Activated gamma-delta T cell treated with anti-CD3 and anti-CD28 coated beads, Interleukin-2, amount 50 U/mL, for 16 hours (primary cell): ENCODE data around the gene TP73.

Experiments used
- DNase-seq: peaks from one replicate; pipeline ENCODE4 v3.0.0-alpha.2; 2020; ENCODE audit warnings: low read depth

TP73 gene

DNA sequence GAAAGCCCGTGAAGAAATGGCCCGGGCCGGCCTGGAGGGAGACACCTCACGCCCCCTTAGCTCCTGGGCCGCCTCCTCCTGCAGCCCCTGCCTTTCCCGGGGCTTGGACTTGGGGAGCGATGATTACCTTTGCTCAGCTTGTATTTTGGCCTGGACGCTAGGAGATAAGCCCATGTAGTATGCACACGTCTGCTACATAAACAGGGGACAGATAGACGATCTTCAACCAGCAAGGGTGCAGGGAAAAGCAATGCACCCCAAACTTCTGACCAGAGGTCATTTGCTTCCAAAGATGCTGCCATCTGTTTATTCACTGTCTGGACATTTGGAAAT is 936 bp downstream of the TP73 start:
- no peak for DNase-seq

GRCh38 chr1:3654549-3655281 is 2.4 kb downstream of the TP73 start:
- DNase-seq = no peak

- DNase-seq = no peak
Measured at GRCh38 chr1:3656450-3657095, 4.3 kb downstream of the TP73 start.

- no peak for DNase-seq
Measured at GRCh38 chr1:3657096-3657475, 4.8 kb downstream of the TP73 start.

- DNase-seq = no peak
Measured at GRCh38 chr1:3657578-3658230, 5.4 kb downstream of the TP73 start.

GRCh38 chr1:3658231-3658615 is 5.9 kb downstream of the TP73 start:
- no peak for DNase-seq

DNA sequence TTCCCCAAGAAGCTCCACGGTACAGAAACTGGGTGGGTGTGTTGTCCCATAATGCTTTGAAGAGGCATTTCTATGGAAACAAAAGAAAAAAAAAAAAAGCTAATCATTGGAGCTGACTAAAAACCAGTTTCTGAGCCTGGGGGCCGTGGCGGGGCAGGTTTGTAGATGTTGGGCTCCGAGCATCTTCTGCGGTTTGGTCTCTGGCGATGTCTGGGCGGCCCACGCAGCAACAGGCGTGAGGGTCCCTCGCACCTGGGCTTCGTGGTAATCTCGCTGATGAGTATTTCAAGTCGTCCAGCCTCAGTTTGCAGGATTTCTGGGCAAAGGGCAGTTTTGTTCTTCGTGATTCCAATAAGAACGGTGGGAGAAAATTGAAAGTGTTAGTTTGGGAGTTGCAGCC is 6.8 kb downstream of the TP73 start:
- no peak for DNase-seq

- no peak for DNase-seq
Measured at GRCh38 chr1:3660704-3661103, 8.4 kb downstream of the TP73 start.

DNA sequence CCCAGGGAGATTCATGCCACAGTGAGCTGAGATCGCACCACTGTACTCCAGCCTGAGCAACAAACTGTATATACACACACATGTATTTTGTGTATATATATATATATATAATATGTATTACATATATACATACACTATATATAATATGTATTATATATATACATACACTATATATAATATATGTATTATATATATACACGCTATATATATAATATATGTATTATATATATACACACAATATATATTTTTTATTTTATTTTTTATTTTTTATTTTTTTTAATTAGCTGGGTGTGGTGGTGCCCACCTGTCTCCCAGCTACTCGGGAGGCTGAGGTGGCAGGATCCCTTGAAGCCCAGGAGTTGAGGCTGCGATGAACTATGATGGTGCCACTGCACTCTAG is 9.3 kb downstream of the TP73 start:
- DNase-seq = no peak

DNA sequence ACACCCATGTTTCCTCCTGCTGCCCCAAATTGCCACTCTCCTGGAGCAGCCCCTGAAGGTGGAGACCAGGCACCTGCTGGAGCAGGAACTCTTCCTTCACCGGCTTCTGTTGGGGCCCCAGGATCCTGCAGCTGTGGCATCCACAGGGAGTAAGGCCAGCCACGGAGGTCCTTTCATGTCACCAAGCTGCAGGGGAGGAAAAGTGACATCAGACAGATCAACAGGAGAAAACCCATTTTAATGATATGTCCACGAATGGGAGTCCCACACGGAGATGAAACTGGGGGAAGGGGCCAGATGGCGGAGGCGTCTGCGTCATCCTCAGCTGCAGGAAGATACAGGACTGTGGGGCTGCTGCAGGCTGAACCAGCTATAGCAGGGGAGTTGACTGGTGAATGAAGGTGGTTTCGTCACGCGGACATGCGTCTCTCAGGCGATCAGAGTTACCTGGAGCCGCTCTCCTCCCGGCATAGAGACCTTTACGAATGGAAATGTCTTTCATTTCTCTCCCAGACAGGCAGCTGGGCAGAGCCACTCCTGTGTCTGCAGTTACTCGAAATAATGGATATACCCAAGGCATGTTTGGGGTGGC is 9.9 kb downstream of the TP73 start:
- DNase-seq = no peak

GRCh38 chr1:3663999-3664699 is 11.8 kb downstream of the TP73 start:
- no peak for DNase-seq

DNA sequence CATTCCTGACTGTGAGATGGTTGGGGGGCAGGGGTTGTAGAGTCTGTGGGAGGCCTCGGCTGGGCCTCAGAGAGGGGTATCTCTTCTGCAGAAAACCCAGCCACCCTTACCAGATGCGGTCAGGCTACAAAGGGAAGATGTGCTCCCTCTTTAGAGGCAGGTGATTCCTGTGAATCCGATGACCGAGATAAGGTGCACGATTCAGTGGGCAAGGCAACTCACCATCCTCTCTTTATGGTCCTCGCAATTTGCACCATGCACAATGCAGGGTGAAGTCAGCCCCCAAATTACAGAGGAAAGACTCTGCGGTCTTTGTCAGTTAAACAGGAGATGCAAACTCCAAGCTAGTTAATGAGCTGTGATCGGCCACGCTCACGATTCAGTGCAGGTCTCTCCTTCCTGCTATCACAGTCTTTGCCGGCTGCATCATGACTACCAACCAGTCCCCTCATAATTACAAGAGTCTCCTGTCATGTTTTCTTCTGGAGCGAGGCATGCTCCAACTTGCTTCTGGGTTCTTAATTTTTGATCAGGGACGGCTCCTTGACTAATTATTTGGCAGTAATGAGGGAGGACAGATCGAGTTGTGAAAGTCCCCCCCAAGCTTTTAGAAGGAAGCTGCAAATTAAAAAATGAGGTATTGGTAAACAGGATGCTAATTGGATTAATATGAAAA is 12.5 kb downstream of the TP73 start:
- no peak for DNase-seq

DNA sequence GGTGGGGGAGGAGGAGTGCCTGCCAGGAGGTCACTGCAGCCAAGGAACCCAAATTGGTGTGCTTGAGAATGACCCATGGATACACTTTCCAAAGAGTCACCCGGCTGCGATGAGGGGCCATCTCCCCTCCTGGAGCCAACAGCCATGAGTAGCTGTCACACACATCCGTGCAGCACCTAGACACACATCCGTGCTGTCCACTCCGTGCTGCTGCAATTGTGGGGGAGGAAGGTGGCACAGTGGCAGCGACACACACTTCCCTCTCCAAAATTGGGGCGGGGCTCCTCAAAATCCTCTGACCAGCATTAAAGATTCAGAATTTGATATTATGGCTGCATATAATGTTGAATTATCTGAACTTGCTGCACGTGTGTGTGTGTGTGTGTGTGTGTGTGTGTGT is 15.8 kb downstream of the TP73 start:
- DNase-seq = no peak

- no peak for DNase-seq
Measured at GRCh38 chr1:3668585-3669300, 16.4 kb downstream of the TP73 start.

GRCh38 chr1:3669421-3669821 is 17.1 kb downstream of the TP73 start:
- DNase-seq = no peak

DNA sequence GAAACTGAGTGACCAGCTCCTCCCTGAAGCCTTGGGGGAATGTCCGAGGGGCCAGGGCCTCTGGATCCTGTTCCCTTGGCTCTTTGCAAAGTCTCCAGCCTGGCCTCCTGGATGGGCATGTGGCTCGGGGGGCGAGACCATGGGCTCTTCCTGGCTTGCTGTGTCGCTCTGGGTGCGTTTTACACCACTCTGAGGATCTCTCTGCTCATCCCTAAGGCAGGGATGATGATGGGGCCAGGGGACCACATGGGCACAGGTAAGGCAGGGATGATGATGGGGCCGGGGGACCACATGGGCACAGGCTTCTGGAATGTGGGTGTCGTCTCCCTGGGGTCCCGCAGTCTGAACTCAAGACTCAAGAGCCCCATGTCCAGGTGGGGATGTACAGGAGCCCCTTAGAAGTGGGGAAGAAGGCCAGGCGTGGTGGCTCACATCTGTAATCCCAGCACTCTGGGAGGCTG is 17.7 kb downstream of the TP73 start:
- DNase-seq = no peak

DNA sequence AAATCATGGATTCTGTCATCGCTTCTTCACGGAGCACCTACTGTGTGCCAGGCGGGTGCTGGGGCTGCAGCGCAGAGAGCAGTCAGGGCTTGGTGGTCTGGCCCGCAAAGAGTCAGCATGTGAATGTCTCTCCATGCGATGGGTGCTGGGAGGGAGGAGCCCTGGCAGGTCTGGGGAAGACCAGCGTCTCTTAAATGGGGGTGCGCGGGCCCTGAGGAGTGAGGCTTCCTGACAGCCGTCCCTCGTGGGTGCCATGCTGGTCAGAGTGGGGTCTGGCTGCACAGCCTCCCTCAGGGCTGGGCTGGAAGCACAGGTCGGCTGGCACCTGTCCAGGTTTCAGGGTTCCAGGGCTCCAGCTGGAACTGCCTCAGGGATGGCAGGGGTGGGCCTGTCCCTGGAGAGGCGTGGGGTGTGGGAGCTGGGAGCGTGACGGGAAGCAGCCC is 18.5 kb downstream of the TP73 start:
- no peak for DNase-seq

GRCh38 chr1:3671371-3672180 is 19.3 kb downstream of the TP73 start:
- DNase-seq = no peak

GRCh38 chr1:3672231-3672970 is 20.1 kb downstream of the TP73 start:
- no peak for DNase-seq

- DNase-seq = no peak
Measured at GRCh38 chr1:3672971-3673361, 20.6 kb downstream of the TP73 start.
